ENCODE data around the gene PPM1M. TPM values are rescaled to one million over a fixed set of nuclear protein-coding genes. Genes with fewer than 3 reads are reported as not detected.

PPM1M gene
- total RNA-seq, 1 experiment from 2014 or later = 6.7 TPM

- Mint-ChIP-seq H3K36me3 (ENCODE audit: insufficient read depth, unreplicated experiment) (peaks cover 16% of the 10 kb centered on the region), H3K9me3 (ENCODE audit: unreplicated experiment) (no peaks in the 10 kb centered on the region), H3K27me3 (ENCODE audit: insufficient read depth, unreplicated experiment) (no peaks in the 10 kb centered on the region), H3K4me1 (ENCODE audit: low read depth, unreplicated experiment) (no peaks in the 10 kb centered on the region), H3K27ac (ENCODE audit: unreplicated experiment) (no peak overlapping the region), H3K4me3 (ENCODE audit: unreplicated experiment) (no peak overlapping the region)
- intact Hi-C loops (cut with micrococcal nuclease; ENCODE audit: unreplicated experiment) = no loop called here
- TF ChIP-seq CTCF (IDR thresholded peaks at IDR 0.05; ENCODE audit: insufficient read depth in 1 of 2, low read depth in 1 of 2, low read length in 1 of 2, severe bottlenecking in 1 of 2, unreplicated experiment in 1 of 2) = no peak
- POLR2A ChIA-PET = no interaction called here
- Histone ChIP-seq H3K36me3 (ENCODE audit: control insufficient read depth, insufficient read depth, low read length) (peaks cover 3% of the 10 kb centered on the region; the same call in 1 of the 2 replicates), H3K9me3 (no peaks in the 10 kb centered on the region), H3K4me3 (ENCODE audit: low read depth, low read length) (no peak overlapping the region), H3K4me1 (peaks cover 4% of the 10 kb centered on the region; the same call in 1 of the 2 replicates), H3K27me3 (replicated peaks; ENCODE audit: control insufficient read depth, insufficient read depth, low read length) (no peaks in the 10 kb centered on the region)
- BruUV-seq (replicated peaks) = no TSS peak
- CTCF ChIA-PET = interaction anchor here (1.4 kb wide), 1 partner anchor 9 kb away, joined by 3 read pairs; no protein-coding TSS in a partner anchor
- DNase-seq = no peak
Measured at GRCh38 chr3:52229656-52230055, 15.9 kb upstream of the PPM1M start.

DNA sequence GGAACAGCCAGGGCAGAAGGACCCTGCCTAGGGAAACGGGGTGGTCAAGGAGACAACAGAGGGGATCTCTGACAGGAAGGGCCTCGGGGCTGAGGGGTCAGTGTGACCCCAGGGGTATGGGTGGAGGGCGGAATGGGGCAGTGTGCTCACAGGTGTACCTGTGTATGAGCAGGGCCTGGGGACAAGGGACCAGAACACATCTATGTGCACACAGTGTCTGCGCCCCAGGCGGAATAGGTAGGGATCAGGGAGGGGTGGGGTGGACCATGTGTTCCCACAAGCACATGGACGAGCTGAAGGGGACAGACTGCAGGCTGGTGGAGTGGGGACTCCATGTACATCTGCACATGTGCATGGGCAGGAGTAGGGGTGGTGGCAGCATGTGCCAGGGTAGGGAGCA, 15.1 kb upstream of the PPM1M start:
- H3K27me3 Mint-ChIP-seq (ENCODE audit: insufficient read depth, unreplicated experiment) = no peaks in the 10 kb centered on the region
- no peak for TF ChIP-seq CTCF (IDR thresholded peaks at IDR 0.05; ENCODE audit: insufficient read depth in 1 of 2, low read depth in 1 of 2, low read length in 1 of 2, severe bottlenecking in 1 of 2, unreplicated experiment in 1 of 2)
- ChIA-PET CTCF (interaction anchor here (1.3 to 2.6 kb wide), 3 partner anchors 10 to 109 kb away, joined by 3 to 22 read pairs (median 11); no protein-coding TSS in a partner anchor), POLR2A (no interaction called here)
- Histone ChIP-seq H3K4me3 (ENCODE audit: low read depth, low read length) (no peak overlapping the region), H3K27me3 (replicated peaks; ENCODE audit: control insufficient read depth, insufficient read depth, low read length) (no peaks in the 10 kb centered on the region), H3K9me3 (no peaks in the 10 kb centered on the region), H3K36me3 (ENCODE audit: control insufficient read depth, insufficient read depth, low read length) (peaks cover 3% of the 10 kb centered on the region; the same call in 1 of the 2 replicates), H3K4me1 (peaks cover 4% of the 10 kb centered on the region; the same call in 1 of the 2 replicates)
- H3K4me1 Mint-ChIP-seq (ENCODE audit: low read depth, unreplicated experiment) = no peaks in the 10 kb centered on the region
- intact Hi-C loops (cut with micrococcal nuclease; ENCODE audit: unreplicated experiment) = no loop called here
- peak overlapping the region; percentile 13 for H3K27ac Mint-ChIP-seq (ENCODE audit: unreplicated experiment)
- H3K9me3 Mint-ChIP-seq (ENCODE audit: unreplicated experiment) = no peaks in the 10 kb centered on the region
- H3K4me3 Mint-ChIP-seq (ENCODE audit: unreplicated experiment) = no peak overlapping the region
- BruUV-seq (replicated peaks) = no TSS peak
- H3K36me3 Mint-ChIP-seq (ENCODE audit: insufficient read depth, unreplicated experiment) = peaks cover 16% of the 10 kb centered on the region
- DNase-seq = no peak

DNA sequence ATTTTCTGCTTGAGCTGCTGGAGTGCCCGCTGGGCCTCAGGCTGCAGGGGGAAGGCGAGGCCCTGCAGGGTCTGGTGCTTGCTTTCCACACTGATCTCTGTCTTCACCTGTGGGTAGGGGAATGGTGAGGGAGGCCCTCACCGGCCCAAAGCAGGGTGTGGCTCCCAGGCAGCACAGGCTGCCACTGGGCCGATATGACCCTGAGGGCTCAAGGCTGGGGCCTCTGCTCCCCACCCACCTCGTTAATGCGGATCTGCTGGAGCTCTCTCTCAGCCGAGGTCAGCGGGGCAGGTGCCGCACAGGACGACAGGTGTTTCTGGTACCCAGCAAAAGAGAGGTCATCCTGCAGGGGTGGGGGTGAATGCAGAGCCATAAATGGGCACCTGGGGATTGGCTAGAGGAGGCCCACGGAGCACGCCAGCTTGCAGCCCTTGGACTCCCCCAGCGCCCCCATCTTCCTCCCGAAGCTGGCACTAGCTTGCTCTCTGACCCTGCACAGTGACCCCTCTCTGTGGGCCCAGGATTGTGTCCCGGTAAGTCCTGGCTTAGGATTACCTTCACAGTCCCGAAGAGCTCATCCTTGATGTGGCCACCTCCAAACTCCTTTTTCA, 14.6 kb upstream of the PPM1M start:
- ChIA-PET CTCF (interaction anchor here (0.9 to 2.6 kb wide), 9 partner anchors 10 to 154 kb away, joined by 3 to 22 read pairs (median 4); partner anchors contain the start of gene POC1A), POLR2A (no interaction called here)
- intact Hi-C loops (cut with micrococcal nuclease; ENCODE audit: unreplicated experiment) = loop anchor here (1.0 kb wide), 1 partner anchor 108 kb away; no protein-coding TSS in a partner anchor
- no peaks in the 10 kb centered on the region for H3K4me1 Mint-ChIP-seq (ENCODE audit: low read depth, unreplicated experiment)
- peaks cover 4% of the 10 kb centered on the region; the same call in 1 of the 2 replicates for H3K4me1 ChIP-seq
- no TSS peak for BruUV-seq (replicated peaks)
- H3K9me3 Mint-ChIP-seq (ENCODE audit: unreplicated experiment) = no peaks in the 10 kb centered on the region
- H3K4me3 ChIP-seq (ENCODE audit: low read depth, low read length) = no peak overlapping the region
- no peak overlapping the region for H3K4me3 Mint-ChIP-seq (ENCODE audit: unreplicated experiment)
- H3K36me3 Mint-ChIP-seq (ENCODE audit: insufficient read depth, unreplicated experiment) = peaks cover 16% of the 10 kb centered on the region
- H3K9me3 ChIP-seq = no peaks in the 10 kb centered on the region
- no peaks in the 10 kb centered on the region for H3K27me3 Mint-ChIP-seq (ENCODE audit: insufficient read depth, unreplicated experiment)
- H3K27ac Mint-ChIP-seq (ENCODE audit: unreplicated experiment) = no peak overlapping the region
- no peaks in the 10 kb centered on the region for H3K27me3 ChIP-seq (replicated peaks; ENCODE audit: control insufficient read depth, insufficient read depth, low read length)
- DNase-seq = no peak
- peaks cover 3% of the 10 kb centered on the region; the same call in 1 of the 2 replicates for H3K36me3 ChIP-seq (ENCODE audit: control insufficient read depth, insufficient read depth, low read length)
- TF ChIP-seq CTCF (IDR thresholded peaks at IDR 0.05; ENCODE audit: insufficient read depth in 1 of 2, low read depth in 1 of 2, low read length in 1 of 2, severe bottlenecking in 1 of 2, unreplicated experiment in 1 of 2) = no peak
